Measurements from ENCODE around the gene GPR39.
A peak's percentile ranks its signal among the peaks of the same experiment; 100 is the strongest.

DNA sequence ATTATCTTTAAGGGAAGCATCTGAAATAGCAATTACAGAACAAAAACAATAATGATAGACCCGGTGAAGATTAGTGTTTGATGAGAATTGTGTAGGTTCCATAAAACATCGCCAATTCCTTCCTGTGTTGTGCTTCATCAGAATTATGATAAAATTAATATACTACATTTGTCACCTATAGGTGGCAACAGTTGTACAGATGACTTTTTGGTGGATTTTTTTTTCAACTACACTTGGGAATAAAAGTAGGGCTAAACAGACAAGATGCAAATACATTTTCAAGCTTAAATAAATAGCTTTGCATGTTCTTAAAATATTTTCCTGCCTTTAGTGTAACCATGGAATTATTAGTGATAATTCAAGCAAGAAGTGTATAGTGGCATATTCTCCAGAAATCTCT, 260.4 kb downstream of the GPR39 start:
- TF ChIP-seq, protein P1, sequence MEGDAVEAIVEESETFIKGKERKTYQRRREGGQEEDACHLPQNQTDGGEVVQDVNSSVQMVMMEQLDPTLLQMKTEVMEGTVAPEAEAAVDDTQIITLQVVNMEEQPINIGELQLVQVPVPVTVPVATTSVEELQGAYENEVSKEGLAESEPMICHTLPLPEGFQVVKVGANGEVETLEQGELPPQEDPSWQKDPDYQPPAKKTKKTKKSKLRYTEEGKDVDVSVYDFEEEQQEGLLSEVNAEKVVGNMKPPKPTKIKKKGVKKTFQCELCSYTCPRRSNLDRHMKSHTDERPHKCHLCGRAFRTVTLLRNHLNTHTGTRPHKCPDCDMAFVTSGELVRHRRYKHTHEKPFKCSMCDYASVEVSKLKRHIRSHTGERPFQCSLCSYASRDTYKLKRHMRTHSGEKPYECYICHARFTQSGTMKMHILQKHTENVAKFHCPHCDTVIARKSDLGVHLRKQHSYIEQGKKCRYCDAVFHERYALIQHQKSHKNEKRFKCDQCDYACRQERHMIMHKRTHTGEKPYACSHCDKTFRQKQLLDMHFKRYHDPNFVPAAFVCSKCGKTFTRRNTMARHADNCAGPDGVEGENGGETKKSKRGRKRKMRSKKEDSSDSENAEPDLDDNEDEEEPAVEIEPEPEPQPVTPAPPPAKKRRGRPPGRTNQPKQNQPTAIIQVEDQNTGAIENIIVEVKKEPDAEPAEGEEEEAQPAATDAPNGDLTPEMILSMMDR (conservative IDR thresholded peaks at IDR 0.05; ENCODE audit: low read depth, low read length), result peak; percentile 65
- no peak for TF ChIP-seq EZH2 (IDR thresholded peaks at IDR 0.05; ENCODE audit: low read length, unreplicated experiment)
- TF ChIP-seq EZH2phosphoT487 (IDR thresholded peaks at IDR 0.05; ENCODE audit: borderline replicate concordance, low read length), result no peak

All from PC-3 (cell line).